Sciatic nerve (tissue), 2 donors: Measurements from ENCODE around the gene SARDH. TPM values are rescaled to one million over a fixed set of nuclear protein-coding genes. Genes with fewer than 3 reads are reported as not detected.

Source experiments
- ATAC-seq: fragments of 200-7000 bp; cut with Tn5 transposase; one replicate; pipeline ENCODE4 v1.9.1; 2020; ENCODE audit warnings: mild to moderate bottlenecking, moderate library complexity
- DNase-seq: peaks from one replicate; pipeline ENCODE4 v3.0.0-alpha.2; 2020; ENCODE audit warnings: low spot score
- intact Hi-C: fragments of 100-400 bp; cut with DNase I; formaldehyde crosslinking; loops from one replicate; pipeline ENCODE4 v1.14.2; 2022
- total RNA-seq: library from RNA; stranded (reverse); fragmentation: NEBNext Ultra II Directional; extraction: Animal tissue kit (Norgen Biotek cat#: 25700); gene quantifications from one replicate; pipeline ENCODE4 v1.2.1, GENCODE V29; 2021
- donor health status: DM: no; HTN: no; CAD: no.
- donor health status: DM: no; HTN: no; CAD: no.

SARDH gene
- total RNA-seq, 1 donor from 2014 or later: 6.0 TPM

DNA sequence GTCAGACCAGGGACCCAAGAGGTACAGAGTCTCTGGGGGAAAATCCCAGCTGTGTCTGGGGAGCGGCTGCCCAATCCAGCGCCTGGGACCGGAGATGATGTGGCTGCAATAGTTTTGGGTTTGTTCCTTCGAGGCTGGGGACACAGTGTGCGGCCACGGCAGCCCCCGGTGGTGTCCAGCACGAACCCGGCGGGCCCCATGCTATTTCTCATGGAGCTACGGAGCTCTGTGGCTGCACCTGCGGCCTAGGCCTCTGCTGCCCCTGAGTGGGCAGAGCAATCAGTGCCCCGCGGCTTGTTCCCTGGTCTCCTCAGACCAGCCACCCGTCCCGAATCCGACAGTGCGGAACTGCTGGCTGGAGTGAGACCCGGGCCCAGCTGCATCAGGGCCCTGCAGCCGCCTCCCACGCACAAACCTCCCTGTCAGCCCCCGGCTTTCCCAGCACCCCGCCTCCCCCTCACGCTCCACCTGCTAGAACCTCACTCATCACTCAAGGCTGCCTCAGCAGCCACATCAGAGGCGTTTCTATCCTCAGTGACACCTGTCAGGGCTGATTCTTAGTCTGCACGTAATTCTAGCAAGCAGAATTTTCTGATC lies 29.0 kb downstream of the SARDH start:
- no peak for DNase-seq
- ATAC-seq: no peak
- intact Hi-C loops: no loop called here

DNA sequence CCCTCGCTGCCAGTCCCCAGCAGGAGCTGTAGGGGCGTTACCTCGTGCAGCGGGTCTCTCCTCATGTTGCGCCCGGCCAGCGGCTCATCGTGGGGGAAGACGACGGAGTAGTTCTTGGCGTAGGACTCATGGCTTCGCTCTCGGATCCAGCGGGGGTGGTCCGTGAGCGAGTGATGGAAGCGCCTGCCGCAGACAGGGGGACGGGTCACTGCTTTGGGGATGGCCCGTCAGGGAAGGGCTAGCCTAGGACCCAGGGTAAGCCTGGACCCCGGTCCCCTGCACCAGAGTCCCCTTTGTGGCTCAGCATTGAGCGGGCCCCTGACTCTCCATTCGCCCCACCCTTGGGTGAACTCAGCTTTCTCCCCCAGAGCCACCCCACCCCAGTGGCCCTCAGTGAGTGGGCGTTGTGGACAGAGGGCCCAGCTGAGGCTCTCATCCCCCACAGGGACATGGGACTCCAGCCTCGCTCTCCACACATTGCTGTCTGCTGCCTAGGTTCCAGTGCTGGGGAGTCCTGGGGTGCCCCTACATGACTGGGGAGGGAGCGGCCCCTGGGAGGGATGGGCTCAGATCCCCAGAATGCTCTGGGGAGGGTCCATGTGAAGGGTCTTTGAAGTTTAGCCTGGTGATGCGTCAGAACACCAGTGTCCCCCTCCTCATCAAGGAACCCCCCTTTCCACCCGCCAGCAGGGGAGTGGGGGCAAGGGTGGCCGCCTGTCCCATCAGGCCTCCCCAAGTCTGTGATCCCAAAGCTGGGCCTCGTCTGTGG lies 29.7 kb downstream of the SARDH start:
- no peak for ATAC-seq
- DNase-seq: peak; percentile 56
- intact Hi-C loops: no loop called here

DNA sequence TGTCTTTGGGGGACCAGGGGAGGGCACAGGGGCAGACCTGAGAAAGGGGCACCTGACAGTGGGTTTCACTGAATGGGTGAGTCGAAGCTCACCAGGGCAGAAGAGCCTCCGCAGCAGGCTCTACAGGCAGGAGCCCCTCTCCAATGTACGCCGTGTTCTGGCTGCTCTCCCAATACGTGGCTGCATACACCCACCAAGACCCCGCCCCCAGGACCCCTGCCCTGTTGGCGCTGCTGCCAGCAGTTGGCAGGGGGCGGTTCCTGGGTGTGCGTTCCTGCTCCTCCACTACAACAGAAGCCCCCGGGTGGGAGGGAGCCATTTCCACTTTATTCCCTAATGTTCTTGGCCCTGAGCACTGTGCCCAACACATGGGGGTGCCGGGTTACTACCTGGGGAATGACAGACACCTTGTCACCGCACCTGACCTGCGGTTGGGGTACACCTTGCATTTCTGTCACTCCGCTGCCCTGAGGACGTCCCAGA lies 30.3 kb downstream of the SARDH start:
- ATAC-seq: no peak
- intact Hi-C loops: no loop called here
- no peak for DNase-seq

DNA sequence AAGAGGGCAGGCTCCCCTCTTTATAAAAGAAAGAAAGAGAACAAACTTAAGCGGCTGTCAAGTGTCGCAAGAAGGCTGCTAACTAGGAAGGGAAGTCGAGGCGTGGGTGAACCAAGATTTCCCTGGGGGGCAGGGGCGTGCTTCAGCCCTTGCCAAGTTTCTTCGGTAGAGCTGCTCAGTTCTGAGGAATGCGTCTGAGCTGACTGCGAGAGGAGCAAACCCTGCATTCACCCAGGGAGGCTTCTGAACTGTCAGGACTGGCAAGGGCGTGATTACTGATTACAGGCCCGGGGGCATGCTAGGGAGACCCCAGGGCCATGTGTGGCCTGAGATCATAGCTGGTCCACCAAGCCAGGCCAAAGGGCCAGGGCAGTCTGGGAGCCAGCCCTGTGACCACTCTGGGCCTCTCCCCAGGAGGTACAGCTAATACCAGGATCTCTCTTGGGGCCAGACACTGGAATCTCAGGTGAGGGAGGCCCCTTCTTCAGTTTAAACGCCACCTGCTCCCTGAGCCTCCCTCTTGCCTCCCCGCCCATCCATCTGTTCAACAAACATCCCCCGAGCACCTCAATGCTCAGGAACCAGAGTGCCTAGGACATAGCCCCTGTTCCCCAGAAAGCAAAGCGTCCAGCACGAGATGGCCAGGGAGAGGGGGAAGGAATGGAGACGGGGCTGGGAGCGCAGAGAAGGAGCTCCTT lies 30.9 kb downstream of the SARDH start:
- intact Hi-C loops: no loop called here
- ATAC-seq: peak; percentile 71
- peak; percentile 70 for DNase-seq

DNA sequence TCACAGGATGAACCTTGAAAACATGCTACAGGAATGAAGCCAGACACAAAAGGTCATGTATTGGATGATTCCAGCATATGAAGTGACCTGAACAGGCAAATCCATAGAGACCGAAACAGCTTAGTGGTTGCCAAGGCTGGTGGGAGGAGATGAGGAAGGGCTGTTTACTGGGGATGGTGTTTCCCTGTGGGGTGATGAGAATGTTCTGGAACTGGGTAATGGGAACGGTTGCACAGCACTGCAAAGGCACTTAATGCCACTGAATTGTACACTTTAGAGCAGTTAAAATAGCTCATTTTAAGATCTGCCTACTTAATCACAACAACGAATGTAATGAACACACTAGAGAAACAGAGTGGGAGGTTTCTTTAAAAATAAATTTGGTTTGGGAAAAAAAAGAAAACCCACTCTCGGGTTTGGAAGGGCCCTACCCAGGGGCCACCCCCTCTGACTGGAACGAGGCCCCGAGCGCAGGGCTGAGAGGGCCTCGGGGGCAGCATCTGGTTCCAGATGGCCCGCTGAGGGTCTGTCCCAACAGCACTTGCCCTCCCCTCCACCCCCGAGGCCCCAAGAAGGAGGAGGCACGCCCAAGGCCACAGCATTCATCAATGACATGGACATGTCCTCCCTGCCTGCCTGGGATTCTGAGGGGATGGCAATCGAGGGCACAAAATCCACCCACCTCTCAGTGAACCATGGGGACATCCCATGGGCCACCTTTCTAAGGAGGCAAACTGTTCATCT lies 31.7 kb downstream of the SARDH start:
- no peak for DNase-seq
- ATAC-seq: no peak

DNA sequence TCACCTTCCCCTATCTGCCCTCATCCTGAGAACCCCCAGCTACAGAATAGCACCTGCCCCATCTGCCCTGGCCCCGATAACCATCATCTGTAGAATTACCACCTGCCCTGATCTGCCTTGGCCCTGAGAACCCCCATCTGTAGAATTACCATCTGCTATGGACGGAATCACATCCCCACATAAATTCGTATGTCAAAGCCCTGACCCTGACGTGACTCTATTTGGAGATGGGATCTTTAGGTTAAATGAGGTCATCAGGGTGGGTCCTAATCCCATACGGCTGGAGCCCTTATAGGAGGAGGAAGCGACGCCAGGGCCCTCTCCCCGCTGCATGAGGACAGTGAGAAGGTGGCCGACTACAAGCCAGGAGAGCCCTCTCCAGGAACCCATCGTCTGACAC lies 32.6 kb downstream of the SARDH start:
- DNase-seq: no peak

More for the DNA sequence above, 31.7 kb downstream of the SARDH start:
- intact Hi-C loops: no loop called here

DNA sequence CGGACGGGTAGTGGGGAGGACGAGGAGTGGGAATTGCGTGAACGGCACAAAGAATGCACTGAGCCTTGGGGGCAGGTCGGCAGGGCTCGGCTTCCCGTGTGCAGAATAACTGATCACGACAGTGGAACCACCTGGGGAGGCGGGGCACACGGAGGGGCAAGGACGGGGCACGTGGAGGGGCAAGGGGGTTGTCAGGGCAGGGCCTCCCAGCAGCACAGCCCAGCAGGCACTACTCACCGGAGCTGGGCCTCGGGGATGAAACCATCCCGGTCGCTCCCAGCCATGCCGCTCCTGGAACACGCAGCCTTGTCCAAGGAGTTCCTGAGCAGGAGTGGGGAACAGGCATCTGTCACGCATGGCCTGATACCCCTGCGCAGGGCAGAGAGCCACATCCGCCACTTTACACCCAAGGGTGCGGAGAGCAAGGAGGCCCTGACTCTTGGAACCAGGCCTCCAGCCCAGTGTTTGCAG lies 33.4 kb downstream of the SARDH start:
- ATAC-seq (no peak), DNase-seq (peak; percentile 56)
- intact Hi-C loops: no loop called here

More for the DNA sequence above, 32.6 kb downstream of the SARDH start:
- ATAC-seq: no peak
- intact Hi-C loops: no loop called here

DNA sequence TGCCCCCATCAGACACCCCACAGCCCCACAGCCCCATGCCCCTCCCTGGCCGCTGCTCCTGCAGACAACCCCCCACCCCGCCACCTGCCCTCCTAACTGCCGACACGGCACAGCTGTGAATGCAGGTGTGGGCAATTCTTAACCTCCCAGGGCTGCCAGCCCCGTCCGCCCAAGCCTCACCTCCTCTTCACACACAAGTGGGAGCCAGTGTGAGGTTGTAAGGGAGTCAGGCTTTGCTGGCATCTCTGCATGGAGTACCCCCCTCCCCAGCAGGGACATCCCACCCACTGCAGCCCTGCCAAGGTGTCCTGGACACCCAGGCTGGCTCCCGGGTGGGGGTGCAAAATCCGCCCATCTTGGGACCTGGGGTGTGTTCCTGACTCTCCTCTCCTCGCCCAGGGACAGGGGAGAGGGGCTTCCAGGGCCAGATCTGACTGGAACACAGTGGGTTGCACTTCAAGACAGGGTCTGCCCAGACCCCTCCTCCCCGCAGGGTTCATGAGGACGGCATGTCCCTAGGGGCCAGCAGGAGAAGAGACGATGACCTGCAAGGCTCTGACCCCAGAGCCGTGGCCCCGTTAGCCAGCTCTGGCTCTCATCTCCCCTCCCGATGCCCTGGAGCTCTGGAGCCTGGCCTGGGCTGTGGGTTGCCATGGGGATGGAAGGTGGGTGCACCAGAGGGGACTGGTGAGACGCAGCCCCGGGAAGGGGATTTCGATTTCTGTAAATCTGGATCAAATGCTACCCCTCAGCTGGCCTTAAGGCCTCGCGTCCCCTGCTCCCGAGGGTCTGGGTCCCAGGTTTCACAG lies 34.4 kb downstream of the SARDH start:
- no peak for ATAC-seq
- intact Hi-C loops: no loop called here
- peak; percentile 58 for DNase-seq

DNA sequence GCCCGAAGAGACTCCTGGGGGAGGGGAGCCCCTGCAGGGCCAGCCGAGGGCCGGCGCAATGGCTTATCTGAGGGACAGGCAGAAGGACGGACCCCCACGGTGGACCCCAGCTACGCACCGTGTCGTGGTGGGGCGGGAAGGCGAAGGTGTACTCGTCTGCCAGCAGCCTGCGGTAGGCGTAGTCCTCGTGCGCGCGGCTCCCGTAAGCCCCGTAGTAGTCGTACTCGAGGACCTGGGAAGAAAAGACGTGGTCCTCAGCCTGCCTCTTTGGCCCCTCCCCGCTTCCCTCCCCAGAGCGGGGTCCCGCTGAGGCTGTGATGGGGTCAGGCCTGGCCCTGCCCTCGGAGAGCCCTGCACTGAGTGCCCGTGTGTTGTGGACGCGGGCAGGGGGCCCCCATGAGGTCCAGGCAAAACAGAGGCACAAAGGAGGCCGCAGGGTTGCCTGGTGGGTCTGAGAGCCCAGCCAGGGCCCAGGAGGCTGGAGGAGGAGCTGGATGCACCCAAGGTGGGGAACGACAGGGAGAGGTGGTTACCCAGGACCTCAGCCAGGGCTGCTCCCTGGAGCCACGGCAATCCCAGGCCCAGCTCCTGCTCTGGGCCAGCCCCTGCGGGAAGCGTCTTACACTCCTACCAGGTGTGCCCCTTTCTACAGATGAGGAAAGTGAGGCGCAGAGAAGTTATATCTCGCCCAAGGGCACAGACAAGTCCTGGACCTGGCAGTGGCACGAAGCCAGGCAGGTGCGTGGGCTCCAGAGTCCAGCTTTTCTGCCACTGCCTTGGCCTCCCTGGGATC lies 35.2 kb downstream of the SARDH start:
- DNase-seq (peak; percentile 53), ATAC-seq (peak; percentile 2)

DNA sequence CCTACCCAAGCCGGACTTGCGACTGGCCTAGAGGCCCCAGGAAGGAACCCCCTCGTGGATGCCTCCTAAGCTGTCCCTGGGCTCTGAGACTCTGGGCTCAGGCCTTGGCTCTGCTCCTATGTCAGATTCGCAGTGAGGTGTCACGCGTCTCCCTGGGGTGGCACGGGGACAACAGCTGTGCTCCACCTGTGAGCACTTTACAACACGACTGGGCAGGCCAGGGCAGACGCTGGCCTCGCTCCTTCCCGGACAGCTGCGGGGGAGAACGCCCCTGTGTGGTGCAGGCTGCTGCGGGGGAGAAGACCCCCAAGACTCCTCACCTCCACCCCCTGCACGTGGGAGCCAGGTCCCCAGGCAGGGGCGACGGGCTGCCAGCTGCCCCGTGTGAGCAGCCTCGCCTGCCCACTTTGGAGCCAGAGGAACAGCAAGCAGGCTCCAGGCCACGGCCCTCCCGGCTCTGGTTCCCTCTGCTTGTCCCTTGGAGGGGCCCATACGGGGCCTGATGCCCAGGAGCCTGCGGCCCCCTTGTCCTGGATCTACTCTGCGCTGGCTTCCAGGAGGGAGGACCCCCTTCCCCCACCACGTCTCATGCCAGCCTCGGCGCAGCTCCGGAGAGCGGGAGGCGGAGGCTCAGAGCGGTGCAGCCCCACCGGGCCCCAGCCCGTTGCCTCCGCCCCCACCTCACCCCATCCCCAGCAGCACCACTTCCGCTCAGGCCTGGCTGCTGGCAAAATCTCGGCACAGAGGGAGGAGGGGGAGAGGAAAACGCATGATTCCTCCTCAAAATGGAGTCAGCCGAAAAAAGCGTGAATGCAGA lies 36.0 kb downstream of the SARDH start:
- intact Hi-C loops: no loop called here
- peak; percentile 79 for ATAC-seq
- DNase-seq: peak; percentile 70

More for the DNA sequence above, 35.2 kb downstream of the SARDH start:
- intact Hi-C loops: no loop called here

DNA sequence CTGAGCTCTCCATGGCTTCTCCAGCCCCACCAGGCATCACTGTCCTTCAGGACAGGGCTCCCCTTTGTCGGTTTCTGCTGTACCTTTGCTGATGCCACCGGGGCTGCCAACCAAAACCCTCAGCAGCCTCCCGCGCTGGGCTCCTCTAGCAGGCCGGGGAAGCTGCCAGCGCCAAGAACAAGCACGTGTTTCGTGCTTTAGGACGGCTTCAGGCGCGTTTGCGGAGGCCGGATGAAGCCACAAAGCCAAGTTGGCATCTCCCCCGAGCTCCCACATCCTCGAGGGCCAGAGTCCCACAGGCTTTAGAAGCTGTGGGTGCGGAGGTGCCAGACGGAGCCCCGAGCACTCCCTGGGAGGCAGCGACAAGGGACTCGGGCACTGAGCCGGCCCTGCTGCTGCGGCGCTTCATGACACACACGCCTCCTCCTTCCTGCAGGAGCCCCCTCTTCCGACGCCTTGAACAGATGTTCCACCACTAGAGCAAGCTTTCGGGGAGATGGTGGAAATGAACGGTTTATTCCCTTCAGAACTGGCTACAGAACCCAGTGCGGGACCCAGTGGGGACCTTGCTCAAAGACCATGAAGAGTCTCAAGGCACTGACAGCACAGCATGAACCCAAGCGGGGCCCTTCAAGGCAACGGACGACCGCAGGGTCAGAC lies 36.7 kb downstream of the SARDH start:
- intact Hi-C loops: no loop called here
- ATAC-seq: no peak
- DNase-seq: peak; percentile 53

DNA sequence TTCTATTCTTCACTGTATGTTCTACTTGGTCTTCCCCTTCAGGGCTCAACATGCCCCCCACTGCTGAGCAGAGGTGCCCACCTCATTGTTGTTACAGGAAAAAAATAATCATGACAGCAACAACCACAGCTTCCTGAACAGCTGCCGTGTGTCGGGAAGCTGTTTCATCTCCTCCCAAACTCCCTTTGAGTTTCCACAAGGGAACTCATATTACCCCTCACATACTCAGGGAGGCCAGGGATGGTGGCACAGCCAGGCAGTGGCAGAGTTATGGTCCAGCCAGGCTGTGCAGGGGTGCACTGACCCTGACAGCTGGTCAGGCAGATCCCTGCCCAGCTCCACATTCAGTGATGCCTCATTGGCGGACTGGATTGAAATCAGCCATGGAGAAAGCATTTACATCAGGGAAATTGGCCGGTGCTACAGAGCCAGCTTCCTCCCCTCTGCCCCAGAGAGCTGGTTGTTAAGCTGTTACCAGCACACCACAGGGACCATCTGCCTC lies 37.3 kb downstream of the SARDH start:
- no peak for ATAC-seq
- DNase-seq: peak; percentile 31
- intact Hi-C loops: no loop called here

DNA sequence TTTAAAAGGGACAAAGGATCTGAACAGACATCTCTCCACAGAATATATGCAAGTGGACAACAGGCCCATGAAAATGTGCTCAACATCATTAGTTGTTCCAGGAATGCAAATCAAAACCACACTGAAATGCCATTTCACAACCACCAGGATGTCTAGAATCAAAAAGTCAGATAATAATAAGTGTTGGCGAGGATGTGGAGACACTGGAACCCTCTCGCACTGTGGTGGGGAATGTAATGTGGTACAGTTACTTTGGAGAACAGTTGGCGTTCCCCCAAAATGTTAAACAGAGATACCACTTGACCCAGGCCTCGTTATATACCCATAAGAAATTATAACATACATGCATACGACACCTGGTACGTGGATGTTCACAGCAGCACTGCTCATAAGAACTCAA lies 38.6 kb downstream of the SARDH start:
- no peak for DNase-seq
- intact Hi-C loops: no loop called here
- ATAC-seq: no peak

DNA sequence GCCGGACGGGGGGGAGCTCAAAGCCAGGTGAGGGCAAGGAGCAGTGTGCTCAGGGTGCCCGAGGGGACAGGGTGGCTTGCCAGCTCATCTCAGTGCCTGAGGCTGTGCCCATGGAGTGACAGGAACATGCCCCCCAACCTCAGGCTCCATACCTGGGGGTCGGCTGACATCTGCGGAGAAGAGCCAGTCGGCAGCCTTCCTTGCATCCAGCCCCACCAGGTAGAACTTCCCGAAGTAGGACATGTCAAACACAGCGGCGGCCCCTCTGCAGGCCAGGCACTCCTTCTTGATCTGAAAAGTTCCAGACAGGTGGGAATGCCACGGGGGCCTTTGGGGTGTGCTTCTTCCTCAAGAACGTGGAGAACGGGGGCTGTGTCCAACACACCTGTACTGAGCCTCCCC lies 42.1 kb downstream of the SARDH start:
- no peak for DNase-seq
- no peak for ATAC-seq

DNA sequence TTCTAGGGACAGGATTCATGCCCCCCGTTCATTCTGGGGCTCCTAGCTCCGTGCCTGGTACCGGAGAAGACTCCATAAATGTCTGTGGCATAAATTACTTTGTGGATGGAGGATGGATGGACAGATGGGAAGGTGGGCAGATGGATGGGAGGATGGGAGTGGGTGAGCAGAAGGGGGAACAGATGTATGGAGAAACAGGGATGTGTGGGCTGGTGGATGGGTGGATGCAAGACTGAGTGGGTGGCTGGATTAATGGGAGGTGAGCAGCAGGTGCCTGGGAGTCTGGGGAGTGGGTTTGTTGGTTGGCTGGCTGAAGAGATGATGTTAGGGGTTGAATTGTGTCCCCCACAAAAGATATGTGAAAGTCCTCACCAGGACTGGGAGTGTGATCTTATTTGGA lies 43.5 kb downstream of the SARDH start:
- DNase-seq (no peak), ATAC-seq (no peak)
- intact Hi-C loops: no loop called here

More for the DNA sequence above, 42.1 kb downstream of the SARDH start:
- intact Hi-C loops: no loop called here
